HG02840 (cell line): ENCODE data around the gene SLC4A5.

ENCODE experiments used
- ATAC-seq: cut with Tn5 transposase; IDR thresholded peaks from one replicate; pipeline ENCODE4 v1.9.1; 2021; ENCODE audit warnings: mild to moderate bottlenecking, moderate library complexity, moderate number of reproducible peaks; ENCODE audit not compliant: unreplicated experiment, low FRiP score

Gene SLC4A5

GRCh38 chr2:74343316-74343715, at the start of gene SLC4A5:
Gene SLC4A5 (minus strand): TSS chr2:74343416. CDS start chr2:74315023, 28,393 bp downstream.
- no peak for ATAC-seq

GRCh38 chr2:74392449-74392743, 49.2 kb upstream of the SLC4A5 start:
- no peak for ATAC-seq

GRCh38 chr2:74391580-74392448, 48.6 kb upstream of the SLC4A5 start:
- peak; percentile 70 for ATAC-seq

- peak; percentile 8 for ATAC-seq
Observed at GRCh38 chr2:74391209-74391579, 48.0 kb upstream of the SLC4A5 start.

GRCh38 chr2:74390606-74391005, 47.4 kb upstream of the SLC4A5 start:
- ATAC-seq, result no peak

- ATAC-seq, result no peak
Observed at GRCh38 chr2:74387346-74387745, 44.1 kb upstream of the SLC4A5 start.

- ATAC-seq, result no peak
Observed at GRCh38 chr2:74385396-74385795, 42.2 kb upstream of the SLC4A5 start.

- no peak for ATAC-seq
Observed at GRCh38 chr2:74384051-74384450, 40.8 kb upstream of the SLC4A5 start.

GRCh38 chr2:74383254-74383653, 40.0 kb upstream of the SLC4A5 start:
- no peak for ATAC-seq

- ATAC-seq, result no peak
Observed at GRCh38 chr2:74381751-74382150, 38.5 kb upstream of the SLC4A5 start.

- ATAC-seq, result no peak
Observed at GRCh38 chr2:74379851-74380789, 36.9 kb upstream of the SLC4A5 start, which contains the start of gene DCTN1. Gene DCTN1 (minus strand): TSS chr2:74380311. CDS start chr2:74380037, 274 bp downstream.

- no peak for ATAC-seq
Observed at GRCh38 chr2:74378007-74378406, 34.8 kb upstream of the SLC4A5 start.

- ATAC-seq, result no peak
Observed at GRCh38 chr2:74375838-74376237, 32.6 kb upstream of the SLC4A5 start.

- no peak for ATAC-seq
Observed at GRCh38 chr2:74374509-74375205, 31.4 kb upstream of the SLC4A5 start.

- no peak for ATAC-seq
Observed at GRCh38 chr2:74373985-74374384, 30.8 kb upstream of the SLC4A5 start.

GRCh38 chr2:74373221-74373676, 30.0 kb upstream of the SLC4A5 start:
- ATAC-seq, result no peak

GRCh38 chr2:74372674-74373073, 29.5 kb upstream of the SLC4A5 start:
- no peak for ATAC-seq

- ATAC-seq, result no peak
Observed at GRCh38 chr2:74371421-74371820, 28.2 kb upstream of the SLC4A5 start.

- no peak for ATAC-seq
Observed at GRCh38 chr2:74369976-74370375, 26.8 kb upstream of the SLC4A5 start.

- no peak for ATAC-seq
Observed at GRCh38 chr2:74368499-74368898, 25.3 kb upstream of the SLC4A5 start.

- ATAC-seq, result no peak
Observed at GRCh38 chr2:74367789-74368188, 24.6 kb upstream of the SLC4A5 start.
